GM19452 (cell line): ENCODE data around the gene PRICKLE2.

Source experiments
- ATAC-seq: cut with Tn5 transposase; IDR thresholded peaks from one replicate; pipeline ENCODE4 v1.9.1; 2021; ENCODE audit not compliant: unreplicated experiment

PRICKLE2 gene

DNA sequence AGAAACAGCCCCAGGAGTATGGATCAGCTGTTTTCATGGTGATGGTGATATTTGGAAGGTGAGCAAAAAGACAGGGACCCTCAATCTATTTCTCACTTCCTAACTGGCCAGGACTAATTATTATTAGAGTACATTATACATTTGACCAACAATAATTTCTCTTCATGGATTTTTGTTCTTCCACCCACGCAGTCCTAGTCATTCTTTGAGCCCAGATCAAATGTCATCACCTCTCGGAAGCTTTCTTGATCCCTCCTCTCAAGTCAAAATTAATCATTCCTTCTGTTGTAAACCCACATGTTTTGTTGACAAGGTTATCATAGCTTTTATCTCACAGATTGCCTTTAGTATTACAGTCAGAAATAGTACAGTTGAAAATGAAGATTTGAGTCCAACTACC is 29.2 kb upstream of the PRICKLE2 start:
- ATAC-seq = no peak

DNA sequence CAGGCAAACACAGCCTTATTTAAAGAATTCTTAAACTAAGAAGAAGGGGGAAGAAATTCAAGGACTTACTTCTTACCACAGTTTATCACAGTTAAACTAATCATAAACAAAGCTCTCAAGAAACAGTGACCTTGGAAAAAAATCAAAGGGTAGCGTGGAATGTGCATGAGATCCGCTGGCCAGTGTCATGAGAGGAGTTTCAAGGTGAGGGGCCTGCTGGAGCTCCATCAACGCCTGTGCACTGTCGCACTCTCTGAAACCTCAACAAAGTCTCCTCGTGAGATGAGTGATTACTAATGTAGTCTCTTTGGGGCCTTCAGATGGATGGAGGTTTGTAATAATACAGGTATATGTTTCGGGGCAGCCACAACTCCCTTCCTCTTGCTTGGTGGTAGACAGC is 28.4 kb upstream of the PRICKLE2 start:
- no peak for ATAC-seq

DNA sequence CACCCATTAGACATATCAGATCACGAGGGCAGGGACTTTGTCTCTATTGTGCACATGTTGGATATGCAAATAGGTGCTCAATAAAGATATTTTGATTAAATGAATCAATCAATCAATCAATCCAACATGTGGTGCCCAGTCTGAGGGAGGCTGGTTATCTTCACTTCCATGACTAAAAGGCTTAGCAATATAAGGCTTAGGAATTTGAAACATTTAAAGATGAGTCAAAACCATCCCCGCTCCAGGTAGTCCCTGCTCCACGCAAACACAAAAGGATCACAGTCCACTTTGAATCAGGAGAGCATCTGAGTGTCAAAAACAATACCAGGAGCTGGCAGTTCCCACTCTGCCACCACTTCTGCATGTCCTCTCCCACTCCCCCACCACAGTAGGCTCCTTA is 25.8 kb upstream of the PRICKLE2 start:
- no peak for ATAC-seq

DNA sequence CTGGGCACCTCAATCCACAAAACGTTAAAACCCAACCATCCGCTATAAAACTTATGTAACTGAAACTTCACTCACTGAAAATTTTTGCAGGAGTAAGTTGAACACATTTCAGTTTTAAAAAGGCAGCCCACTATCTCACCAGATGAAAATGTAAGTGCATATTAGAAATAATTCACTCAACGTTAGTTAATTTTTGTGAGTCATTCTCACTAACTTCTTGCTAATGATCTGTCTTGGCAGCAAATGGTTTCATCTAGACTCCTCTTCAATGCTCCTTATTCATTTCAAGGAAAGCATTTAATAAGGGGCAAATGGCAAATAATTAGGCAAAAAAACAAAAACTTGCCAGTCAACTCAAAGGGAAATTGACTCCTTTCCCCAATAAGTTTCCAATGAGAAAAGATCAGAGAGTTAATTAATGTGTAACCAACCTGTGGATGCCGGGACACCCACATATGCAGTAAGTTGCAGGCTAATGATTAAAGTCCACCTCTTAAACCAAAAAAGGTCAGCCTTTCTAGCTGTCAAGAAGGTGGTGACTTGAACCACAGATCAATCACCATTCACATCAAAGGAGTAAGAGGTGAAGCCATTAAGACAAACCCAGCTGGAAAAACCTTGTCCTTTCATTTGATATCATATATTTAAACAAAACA is 22.9 kb upstream of the PRICKLE2 start:
- ATAC-seq = no peak

DNA sequence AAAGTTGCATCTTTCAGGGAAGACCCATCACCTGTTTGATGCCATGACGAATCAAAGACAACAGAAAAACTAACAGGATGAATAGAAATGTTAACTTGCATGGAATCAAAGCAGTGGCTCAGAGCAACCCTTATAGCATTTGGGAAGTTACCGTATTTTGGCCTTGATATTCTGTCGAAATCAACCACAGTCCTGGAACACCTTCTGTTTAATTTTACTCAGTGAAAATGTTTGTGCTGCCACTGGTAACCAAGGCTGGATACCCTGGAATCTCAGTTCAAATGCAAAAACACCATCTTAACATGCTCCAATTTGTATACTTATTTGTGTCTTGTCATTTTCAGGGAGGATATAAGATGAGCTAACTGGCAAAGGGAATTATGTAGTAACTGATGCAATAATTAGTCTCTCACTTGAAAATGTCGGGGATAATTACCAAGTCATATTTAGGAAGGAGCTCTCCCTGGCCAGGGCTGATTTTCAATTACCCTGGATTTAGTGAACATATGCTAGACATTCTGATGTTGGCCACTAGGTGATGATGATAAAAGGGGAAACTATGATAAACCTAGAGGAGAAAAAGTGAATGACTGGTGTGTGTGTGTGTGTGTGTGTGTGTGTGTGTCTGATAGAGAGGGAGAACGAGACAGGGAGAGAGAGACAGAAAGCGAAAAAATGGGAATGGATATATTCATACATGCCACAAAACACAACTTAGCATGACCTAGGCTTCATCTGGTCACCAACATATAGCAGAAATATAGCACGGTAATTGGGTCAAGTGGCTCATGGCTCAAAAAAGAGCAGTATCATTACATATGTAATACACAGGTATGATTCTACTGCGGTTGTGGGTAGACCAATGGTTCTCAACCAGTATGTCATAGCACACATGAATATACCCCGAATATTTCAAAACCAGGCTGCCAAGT is 19.0 kb upstream of the PRICKLE2 start:
- no peak for ATAC-seq

DNA sequence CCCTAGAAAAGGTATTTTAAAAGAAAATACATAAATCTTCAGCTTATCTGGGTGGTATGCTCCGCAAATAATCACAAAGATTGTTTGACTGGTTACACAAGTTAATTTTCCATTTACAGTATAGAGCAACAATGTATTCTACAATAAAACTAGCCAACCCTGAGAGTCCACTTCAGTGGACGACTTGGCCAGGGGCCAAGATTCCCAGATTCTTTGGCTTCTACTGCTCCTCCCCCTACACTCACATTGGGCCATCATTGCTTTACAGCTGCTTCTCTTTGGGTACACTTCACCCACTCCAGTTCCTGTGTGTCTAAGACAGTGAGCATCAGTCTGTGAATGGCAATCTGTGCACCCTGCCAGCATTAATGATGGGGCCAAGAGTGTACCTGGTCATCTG is 17.2 kb upstream of the PRICKLE2 start:
- no peak for ATAC-seq

DNA sequence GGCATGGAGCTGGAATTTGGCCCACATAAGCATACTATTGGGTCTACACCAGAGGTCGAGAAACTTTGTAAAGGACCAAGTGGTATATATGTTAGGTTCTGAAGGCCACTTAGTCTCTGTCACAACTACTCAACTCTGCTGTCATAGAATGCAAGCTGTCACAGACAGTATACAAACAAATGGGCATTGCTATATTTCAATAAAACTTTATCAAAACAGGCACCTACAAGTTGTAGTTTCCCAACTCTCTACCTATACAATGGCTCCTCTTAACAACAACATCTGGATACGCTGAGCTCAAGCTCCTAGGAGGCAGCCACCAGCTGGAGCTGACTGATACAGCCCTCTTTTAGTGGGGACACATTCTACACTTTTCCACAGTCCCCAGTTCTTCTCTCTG is 15.7 kb upstream of the PRICKLE2 start:
- no peak for ATAC-seq

DNA sequence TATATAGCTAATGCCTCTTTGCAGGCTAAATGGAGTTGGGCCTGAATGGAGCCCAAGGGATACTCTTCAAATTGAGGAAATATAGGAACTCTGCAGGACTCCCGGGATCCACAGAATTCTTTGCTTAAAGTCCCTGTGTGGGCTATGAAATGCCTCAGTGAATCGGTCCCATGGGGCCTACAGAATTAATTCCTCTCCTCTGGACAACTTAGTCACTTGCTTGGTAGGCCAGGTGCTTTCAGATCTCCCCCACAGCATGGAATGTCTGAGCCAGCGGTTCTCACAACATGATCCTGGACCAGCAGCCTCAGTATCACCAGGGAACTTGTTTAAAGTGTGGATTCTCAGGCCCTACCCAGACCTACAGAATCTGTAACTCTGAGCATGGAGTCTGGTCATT is 15.1 kb upstream of the PRICKLE2 start:
- no peak for ATAC-seq

DNA sequence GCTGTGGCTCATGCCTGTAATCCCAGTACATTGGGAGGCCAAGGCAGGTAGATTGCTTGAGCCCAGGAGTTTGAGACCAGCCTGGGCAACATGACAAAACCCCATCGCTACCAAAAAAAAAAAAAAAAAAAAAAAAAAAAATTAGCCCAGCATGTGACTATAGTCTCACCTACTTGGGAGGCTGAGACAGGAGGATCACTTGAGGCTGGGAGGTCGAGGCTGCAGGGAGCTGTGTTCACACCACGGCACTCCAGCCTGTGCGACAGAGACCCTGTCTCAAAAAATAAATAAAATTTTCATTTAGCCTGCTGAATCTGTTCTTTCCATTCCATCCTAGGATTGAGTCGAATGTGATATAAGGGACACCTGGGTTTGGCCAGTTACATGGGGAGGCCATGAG is 14.6 kb upstream of the PRICKLE2 start:
- ATAC-seq = no peak

DNA sequence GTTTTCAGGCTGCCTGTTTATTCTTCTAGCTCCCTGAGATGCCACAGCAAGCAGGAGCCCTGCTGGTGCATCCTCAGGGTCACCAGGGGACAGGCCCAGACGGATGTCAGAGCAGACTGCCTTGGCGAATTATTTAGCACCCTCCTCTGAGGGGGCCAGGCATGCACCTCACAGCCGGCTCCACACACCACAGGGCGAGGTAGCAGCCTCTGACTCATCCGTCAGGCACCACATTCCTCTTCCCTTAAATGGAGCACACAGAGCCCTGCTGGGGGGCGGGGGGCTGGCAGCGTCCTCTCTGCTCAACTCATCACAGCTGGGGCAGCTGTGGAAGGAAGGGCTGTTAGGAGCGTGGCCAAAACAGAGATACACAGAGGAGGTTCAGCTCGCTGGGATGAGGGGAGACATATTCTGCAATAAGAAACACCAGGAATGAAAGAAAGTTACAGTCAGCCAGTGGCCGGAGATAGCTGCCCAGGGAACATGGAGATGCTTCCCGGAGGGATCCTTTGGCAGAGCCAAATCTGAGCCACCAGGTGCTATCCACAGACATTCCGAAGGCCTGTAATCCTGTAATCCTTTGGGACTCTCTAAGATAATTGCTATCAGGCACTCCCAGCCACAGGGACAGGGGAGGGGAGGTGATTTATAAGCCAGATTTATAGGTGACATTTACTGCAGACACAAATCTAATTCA is 13.9 kb upstream of the PRICKLE2 start:
- no peak for ATAC-seq

DNA sequence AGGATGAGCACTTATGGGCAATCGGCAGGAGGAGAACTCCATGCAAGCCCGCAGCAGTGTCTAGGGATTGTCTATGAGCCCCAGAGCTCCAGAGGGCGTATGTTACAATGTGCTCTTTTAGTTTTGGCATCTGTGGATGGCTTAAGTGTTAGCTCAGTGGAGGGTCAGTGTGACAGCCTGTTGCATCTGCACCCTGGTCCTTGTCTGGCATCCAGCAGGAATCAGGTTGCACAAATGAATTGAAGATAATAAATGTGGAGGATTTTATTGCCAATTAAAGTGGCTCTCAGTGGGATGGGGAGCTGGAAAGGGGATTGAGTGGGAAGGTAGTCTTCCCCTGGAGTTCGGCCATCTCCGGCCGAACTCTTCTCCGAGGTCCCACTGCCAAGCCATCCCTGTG is 11.8 kb upstream of the PRICKLE2 start:
- ATAC-seq = no peak

DNA sequence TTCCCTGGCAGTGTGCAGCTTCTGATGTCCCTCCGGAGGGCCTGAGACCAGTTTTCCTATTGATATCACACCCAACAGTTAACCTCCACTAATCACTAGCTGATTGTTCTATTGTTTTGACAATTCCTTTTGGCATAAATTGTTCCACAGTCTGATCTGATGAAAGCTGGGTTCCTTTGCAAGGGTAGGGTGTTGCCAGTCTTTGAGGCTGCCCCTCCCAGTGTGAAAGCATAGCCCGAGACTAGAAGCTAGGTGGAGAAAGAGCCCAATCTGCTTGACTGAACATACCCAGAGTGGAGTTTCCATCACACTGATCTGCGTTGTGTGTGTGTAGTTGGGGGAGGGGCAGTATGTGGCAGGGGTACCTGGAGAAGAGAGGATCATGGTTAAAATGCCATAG is 10.3 kb upstream of the PRICKLE2 start:
- ATAC-seq = no peak

DNA sequence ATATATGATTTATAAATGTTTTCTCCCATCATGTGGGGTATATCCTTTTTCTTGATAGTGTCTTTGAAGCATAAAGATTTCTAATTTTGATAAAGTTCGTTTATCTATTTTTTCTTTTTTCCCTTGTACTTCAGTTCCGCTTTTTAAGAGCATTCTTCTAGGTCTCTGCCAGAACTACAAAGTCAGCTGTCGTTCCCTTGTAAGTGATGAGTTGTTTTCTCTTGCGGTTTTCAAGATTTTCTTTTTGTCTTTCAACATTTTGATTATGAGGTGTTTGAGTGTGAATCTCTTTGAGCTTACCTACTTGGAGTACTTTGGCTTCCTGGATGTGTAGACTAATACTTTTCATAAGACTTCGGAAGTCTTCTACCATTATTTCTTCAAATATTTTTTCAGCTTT is 9.3 kb upstream of the PRICKLE2 start:
- ATAC-seq = no peak

DNA sequence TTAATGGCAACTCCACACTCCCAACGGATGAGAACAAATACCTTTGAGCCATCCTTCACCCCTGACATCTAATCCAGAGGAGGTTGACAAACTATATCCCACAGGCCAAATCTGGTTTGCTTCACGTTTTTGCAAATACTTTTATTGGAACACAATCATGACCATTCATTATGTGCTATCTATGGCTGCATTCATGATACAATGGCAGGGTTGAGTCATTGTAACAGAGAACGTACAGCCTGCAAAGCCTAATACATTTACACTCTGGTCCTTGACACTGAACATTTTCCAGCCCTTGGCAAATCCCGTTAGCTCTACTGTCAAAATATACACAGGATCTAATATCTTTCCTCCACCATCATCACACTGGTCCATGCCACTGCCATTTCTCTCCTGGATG is 7.6 kb upstream of the PRICKLE2 start:
- ATAC-seq = no peak

DNA sequence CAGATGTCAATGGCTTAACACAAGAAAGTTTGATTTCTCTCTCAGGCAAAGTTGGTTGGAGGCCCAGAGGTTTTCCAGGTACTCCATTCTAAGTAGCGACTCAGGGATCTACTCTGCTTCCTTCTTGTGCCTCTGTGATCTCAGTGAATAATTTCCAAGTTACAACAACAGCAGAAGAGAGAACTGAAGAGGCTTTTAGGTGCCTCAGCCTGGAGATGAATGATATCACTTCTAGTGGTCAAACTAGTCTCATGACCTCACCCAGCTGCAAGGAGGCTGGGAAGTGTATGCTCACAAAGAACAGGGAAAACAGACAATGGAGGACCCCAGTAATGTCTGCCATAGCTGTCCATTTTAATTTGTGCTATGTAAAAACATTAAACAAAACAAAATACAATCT is 4.6 kb upstream of the PRICKLE2 start:
- ATAC-seq = no peak

DNA sequence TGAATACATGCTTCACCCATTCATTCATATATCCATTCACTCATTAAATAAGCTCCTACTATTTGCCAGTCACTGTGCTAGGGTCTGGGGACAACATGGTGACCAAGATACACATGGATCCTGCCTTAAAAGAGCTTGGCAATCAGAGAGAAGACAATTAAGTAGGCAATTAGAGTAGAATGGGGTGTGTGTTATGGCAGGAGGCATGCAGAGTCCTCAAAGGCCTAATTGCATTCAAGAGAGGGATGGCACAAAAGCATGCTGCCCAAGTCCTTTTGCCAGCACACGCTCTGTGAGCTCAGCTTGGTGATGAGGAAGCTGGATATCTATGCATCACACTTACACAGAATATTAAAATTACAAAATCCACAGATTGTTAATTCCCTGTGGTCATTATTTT is 2.8 kb upstream of the PRICKLE2 start:
- no peak for ATAC-seq

DNA sequence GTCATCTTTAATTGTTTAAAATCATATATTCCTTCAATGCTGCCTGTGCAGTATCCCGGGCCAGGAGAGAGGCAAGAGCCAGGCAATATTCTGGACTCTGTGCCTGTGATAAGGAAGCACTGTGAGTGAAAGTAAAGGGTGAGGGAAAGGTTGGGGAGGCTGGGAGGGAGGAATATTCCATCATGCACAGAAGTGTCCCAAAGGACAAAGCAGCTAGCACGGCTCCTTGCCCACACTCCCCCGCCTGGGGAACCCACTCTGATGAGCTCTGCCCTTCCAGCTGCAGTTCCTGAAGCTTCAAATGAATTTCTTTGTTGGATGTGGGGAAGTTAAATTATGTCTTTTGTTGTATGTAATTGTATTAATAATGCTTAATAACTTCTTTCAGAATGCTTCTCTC is 1.5 kb upstream of the PRICKLE2 start:
- no peak for ATAC-seq

DNA sequence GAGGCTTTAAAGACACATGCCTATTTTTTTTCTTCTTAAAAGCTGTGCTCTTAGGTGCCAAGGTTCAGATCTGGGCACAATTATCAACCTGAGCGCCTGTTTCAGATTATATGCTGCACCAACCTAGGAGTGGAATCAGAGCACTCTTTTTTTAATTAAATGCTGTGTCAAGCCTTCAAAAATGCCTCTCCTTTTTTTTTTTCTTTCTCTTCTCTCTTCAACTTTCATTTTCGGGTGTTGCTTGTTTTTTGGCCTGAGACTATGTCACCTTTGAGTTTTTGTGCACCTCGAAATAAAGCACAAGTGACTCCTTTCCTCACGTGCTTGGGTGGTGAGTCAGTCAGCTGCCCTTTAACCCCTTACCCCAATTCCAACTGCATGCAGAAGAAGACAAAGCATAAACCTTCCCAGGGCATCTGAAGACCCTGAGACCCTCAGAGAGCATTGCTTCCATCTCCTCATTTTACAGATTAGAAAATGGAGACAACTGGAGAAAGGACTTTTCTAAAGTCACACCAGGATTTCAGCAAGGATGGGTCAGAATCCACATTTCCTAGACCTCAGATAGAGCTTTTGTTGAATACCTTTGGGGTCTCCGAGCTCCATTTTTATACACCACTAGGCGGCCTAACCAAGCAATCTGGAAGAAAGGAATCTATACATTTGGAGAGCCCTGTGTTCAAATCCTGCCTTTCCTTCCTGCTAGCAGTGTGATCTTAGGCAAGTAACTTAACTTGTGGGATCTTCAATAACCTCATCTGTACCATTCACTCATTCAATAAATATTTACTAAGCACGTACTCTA is 631 bp upstream of the PRICKLE2 start:
- ATAC-seq = no peak

DNA sequence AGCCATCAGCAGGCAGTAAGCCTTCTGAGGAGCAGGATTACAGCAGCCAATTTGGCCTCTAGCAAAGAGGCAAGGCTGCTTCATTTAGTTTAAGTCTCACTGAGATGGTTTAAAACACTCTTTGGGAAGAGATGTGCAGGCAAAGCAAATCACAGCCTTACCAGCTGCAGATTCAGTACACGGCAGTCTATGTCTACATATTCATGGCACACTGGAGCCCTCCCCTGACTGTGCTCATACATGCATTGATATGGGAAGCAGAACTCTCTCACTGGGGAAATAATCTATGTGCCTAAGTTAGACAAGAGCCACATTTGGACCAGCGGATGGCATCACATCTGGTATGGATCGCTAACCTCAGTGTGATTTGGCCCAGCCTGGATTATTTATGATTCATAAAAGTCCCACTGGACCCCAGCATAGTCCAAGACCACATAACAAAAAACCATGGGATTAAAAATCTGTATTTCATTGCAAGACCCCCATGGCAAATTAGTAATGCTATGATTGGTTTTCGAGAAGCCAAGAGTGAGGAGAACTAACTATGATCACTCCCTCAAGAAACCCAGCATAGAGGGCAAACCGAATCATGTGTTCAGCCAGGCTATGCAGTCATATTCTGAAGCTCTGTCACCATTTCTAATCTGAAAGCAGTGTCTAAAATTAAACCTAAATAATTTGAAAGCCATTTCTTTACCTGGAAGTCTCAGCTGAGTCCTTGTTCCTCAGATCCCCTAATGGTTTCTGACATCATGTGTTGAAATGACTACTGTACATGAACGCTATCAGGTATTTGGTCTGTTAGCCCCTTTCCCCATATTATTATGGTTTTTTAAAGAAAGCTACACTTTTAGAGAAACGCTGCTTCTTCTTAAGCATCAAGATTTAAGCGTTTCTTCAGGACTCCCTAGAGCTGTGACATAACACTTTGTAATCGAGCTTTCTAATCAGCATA is 1.2 kb downstream of the PRICKLE2 start:
- ATAC-seq = no peak

DNA sequence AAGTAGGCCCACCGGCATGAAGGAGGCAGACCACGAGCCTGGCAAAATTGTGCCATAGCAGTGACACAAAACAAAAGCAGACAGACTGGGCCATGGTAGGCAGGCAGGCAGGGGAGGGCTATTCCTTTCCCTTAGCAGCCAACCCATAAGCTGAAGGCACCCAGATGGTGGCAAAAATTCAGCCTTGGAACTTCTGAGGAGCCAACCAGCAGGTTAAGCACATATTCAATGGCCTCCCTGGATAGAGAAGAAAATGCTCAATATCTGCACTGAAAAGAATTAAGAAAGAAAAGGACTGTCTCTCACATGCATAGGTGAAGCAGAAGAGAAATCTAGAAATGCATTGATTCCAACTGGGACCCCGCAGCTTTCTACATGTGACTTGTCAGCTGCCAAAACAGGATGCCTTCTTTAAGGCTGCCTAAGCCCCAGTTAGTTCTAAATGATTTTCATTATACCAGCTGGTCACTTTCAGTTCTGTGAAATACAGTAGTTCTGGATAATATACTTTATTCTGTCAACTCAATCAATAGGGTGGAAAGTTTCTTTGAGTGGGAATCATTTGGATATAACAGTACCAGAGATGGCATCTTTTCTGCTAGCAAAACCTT is 2.7 kb downstream of the PRICKLE2 start:
- no peak for ATAC-seq
